ENCODE measurements around the gene PNPLA3. TPM values are rescaled to one million over a fixed set of nuclear protein-coding genes. Genes with fewer than 3 reads are reported as not detected.
"Not testable (repeated sequence)": the region's sequence is repeated elsewhere in the genome, so short reads cannot be mapped to it uniquely, and the experiment has no call there.

The PNPLA3 gene
- polyA plus RNA-seq, 4 donors = 0.94 to 1.8 (median 1.5) TPM

DNA sequence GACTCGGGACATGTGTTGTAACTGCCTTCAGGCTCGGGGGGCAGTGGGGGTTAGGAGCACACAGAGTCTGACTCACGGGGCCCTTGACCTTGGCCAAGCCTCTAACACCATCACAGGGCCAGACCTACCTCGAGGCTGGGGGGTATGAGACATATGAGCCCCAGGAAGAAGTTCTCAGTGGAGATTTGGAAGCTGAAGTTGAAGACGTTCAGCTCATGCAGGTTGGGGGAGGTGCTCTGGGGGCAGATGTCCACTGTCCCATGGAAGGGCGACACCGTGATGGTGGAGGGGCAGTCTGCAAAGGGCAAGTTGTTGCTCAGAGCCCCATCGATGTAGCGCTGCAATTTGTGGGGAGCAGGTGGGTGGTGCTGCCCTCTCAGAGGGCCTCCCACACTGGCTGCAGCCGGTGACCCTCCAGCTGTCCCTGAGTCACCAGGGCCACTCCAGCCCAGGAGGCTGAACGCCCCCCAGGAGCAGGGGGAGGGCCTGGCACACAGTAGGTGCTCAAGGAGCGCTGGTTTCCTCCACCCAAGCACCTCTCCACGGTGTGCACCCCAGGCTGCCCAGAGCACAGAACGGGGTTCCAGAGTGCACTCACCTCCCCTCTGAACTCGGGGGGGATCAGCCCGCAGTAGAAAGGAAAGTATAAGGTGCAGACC lies 34.3 kb upstream of the PNPLA3 start:
- DNase-seq (ENCODE audit: low read depth in 4 of 4, low spot score in 3 of 4) = no peak

DNA sequence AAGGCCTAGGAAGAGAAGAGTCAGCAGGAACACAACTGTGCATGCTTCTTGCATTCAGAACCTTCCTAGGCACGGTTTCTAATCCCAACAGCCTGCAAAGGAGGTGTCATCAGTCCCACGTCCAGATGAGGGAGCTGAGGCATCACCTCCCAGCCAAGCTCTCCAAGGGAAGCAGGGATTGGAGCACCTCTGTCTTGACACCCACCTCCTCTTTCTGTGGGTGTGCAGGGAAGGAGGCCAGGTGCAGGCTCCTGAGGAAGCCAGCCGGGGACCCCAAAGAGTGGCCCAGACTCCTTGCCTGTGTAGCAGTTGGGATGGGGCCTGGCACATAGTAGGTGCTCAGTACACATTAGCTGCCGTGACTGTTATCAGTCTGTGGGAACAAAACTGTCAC lies 33.7 kb upstream of the PNPLA3 start:
- no peak for DNase-seq (ENCODE audit: low read depth in 4 of 4, low spot score in 3 of 4)

DNA sequence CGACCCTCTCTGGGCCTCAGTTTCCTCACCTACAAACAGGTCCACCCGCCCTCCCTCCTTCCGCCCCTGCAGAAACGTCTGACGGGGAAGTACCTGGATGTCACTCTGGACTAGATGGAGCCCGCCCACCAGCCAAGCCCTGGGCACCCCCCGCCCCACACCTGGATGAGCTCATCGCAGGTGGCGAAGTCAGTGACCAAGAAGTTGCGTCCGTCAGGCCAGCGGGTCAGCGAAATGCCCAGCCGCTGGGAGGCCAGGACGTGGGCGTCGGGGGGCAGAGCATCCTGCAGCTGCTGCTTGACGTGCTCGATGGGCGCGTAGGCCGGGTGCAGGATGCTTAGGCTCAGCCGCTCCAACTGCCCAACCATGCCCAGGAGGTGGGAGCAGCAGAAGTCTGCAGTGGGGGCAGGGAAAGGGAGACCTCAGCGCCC lies 32.7 kb upstream of the PNPLA3 start:
- DNase-seq (ENCODE audit: low read depth in 4 of 4, low spot score in 3 of 4) = no peak

DNA sequence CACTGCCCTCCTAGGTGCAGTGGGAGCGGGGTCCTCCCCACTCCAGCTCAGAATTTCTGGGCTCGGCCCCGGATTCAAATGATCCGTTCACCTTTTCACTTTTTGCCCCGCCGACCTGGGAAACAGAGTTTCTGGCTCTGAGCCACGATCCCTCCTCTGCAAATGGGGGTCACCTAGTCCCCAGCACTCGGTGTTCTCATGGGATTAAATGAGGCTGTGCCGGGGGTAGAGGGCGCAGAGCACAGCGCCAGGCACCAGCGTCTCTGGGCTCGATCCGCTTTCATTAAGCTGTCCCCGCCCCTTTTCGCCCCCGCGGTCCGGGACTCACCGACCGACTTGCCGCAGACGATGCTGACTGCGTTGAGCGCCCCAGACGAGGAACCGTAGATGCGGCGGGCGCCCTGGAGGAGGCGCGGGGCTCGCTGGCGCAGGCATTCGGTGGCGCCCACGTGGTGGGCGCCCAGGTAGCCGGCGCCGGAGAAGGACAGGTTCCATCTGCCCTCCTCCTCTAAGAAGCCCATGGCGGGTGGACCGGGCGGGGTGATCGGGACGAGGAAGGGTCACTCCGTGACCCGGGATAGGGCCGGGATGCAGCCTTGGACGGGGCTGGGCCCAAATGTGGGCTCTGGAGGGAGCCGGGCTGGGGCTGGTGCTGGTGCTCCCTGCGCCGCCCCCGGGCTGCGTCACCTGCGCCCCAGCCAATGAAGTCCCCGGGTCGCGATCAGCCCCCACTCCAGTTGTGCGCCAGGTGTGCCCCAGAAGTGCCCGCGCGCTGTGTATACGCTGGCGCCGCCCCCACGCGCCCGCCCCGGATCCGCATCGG lies 32.0 kb upstream of the PNPLA3 start, which contains the start of gene PNPLA5:
TSS of gene PNPLA5 (minus strand) at position 654 of the 823 bp plus-strand sequence. CDS start at position 521, 133 bp downstream.
- DNase-seq (ENCODE audit: low read depth in 4 of 4, low spot score in 3 of 4) = no peak

DNA sequence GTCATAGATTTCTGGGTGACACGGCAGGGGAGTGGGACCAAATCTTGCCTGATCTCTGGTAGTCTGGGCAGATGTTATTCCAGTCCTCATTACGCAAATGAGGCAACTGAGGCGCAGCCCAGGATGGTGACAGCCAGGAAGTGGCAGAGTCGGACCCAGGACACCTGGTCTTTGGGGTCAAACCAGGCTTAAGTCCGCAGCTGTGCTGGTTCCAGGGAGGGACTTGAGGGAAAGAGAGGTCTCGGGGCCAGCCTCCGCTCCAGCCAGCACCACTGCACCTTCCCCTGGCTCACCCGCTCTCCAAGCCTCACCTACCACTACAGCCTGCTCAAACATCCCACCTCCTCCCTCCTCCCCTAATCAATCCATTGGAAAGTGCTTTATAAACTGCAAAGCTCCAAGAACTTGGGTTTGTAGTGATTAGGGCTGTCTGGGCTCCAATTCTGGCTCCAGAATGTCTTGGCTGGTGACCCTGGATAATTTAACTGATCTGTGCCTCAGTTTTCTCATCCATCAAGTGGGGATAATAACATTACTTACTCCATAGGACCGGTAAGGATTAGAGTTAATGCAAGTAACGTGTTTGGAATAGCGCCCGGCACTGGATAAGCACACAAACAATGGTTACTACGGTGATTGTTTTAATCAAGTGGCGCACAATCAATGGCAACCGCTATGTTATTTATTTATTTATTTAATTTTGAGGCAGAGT lies 31.3 kb upstream of the PNPLA3 start:
- no peak for DNase-seq (ENCODE audit: low read depth in 4 of 4, low spot score in 3 of 4)

DNA sequence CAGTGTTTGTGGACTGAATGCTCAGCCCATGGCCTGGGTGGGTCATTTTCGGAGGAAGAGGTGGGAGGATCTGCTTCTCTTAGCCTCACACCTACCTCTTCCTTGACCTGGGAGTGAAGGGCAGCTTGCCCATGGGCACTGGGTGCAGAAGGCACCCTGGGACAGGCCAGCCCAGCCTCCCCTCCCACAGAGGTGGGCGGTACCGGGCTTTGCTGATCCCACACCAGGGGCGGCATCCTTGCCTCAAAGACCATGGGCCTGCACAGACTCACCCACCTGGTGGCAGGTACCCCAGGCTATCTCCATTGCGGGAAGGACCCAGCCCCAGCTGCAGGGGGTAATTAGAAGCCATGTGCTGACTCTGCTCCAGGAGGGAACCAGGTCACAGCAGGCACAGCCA lies 30.3 kb upstream of the PNPLA3 start:
- DNase-seq (ENCODE audit: low read depth in 4 of 4, low spot score in 3 of 4) = no peak

DNA sequence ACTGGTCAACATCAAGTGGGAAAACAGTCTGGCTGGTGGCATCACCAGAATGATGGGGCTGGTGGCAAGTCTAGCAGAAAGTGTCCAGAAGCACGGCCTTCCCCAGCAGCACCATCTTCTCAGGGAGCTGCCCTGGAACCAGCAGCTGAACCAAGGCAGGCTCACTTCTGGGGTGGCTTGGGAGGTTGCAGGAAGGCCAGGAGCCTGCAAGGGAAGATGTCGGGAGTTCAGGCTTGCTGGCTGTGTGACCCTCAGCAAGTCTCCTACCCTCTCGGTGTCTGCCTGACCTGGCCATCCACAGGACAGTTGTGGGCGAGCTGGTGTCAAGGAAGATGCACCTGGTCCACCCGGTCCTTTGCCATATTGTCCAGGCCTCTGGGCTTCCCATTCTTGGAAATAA lies 29.5 kb upstream of the PNPLA3 start:
- DNase-seq (ENCODE audit: low read depth in 4 of 4, low spot score in 3 of 4) = no peak

DNA sequence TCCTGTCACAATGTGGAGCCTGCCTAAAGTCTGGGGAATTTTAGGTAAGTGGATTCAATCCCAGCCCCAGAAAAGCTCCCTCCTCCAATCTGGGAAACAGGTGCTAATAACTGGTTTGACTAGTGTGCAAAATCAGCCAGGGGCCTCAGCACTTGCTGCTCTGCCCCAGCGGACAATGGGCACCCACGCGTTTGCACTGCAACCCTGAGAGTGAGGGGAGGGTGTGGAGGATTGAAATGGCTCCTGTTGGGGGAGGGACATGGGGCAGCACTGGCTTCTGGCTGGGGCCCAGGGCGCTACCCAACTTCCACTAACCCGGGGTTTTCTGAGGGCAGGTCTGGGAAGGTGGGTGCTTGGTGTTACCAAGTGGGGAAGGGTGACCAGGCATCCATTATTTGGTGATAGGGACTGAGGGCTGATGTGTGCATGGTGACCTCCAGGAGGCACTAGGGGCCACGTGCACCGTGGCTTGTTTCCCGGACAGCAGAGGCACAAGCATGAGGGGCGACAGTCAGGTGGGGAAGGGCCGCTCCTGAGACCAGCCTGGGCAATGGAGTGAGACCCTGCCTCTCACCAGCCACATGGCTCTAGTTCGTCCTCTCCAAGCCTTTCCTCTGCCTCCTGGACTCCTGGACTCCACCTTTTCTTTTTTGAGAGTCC lies 27.5 kb upstream of the PNPLA3 start:
- DNase-seq (ENCODE audit: low read depth in 4 of 4, low spot score in 3 of 4) = no peak

DNA sequence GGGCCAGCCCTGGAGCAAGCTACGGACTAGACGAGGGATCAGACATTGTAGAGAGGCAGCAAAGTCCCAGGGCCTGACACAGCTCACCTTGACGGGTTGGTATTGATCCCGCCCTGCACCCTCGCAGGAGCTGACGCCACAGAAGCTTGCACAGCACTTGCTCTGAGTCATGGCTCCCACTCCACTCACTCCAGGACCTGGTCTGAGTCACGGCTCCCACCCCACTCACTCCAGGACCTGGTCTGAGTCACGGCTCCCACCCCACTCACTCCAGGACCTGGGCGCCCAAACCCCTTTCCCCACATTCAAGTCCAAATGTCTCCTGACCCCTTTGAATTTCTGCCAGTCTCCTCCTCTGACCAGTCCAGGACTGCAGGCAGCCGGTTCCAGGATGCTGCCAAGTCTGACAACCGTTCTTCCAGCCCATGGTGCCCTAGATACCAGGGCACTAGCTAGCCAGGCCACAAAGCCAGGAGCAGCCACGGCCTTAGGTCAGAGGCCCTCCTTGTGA lies 25.8 kb upstream of the PNPLA3 start:
- no peak for DNase-seq (ENCODE audit: low read depth in 4 of 4, low spot score in 3 of 4)

DNA sequence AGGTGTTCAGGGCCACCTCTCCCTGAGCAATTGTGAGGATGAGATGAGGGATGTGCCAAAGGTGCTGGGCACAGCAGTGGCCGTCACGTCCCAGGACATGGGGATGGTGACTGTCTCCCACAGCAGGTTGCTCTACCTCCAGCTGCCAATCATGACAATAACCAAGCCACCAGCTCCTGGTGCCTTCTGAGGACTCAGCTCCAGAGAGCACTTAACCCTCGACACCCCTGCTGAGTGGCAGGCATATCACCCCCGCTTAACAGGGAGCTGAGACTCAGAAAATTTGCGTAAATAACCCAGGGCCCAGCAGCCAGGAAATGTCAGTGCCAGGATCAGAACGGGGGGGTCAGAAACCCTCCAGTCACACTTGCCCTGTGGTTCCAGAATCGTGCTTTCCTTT lies 23.4 kb upstream of the PNPLA3 start:
- DNase-seq (ENCODE audit: low read depth in 4 of 4, low spot score in 3 of 4) = no peak

DNA sequence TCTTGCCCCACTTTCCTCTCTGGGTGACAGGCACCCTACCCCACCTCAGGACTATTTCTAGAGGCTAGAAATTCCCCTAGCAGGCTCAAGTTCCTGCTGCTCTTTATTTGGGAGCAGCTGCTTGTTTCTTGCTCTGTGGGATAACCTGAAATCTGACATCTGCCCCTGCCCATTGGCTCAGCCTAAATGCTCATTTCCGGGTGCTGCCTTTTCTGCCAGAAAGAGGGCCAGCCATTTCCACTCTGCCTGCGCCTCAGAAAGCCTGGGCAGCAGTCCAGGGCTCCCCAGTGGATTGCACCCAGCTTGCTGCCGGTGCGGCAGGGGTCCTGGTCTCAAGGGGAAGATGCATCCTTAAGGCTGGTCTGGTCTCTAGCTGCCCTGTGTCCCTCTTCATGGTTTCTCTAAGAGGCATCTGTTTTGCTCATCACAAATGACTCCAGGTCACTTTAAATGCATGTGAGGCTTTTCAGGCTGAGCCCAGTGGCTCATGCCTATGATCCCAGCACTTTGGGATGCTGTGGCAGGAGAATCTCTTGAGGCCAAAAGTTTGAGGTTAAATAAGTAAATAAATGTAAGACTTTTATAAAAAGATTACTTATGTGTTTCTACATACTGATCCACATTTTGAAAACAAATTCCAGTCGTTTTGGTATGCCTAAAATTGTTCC lies 21.5 kb upstream of the PNPLA3 start:
- no peak for DNase-seq (ENCODE audit: low read depth in 4 of 4, low spot score in 3 of 4)

DNA sequence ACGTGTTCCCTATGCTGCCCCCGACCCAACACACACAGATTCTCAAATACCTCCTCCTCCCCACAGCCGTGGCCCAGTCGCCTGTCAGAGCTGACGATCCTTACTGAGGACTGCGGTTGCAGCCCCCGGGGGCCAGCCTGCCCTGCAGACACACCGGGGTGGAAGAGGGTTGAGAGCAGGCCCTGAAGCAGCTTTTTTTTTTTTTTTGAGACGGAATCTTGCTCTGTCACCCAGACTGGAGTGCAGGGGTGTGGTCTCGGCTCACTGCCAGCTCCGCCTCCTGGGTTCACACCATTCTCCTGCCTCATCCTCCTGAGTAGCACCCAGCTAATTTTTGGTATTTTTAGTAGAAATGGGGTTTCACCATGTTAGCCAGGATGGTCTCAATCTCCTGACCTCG lies 20.6 kb upstream of the PNPLA3 start:
- not testable (repeated sequence) for DNase-seq (ENCODE audit: low read depth in 4 of 4, low spot score in 3 of 4)

DNA sequence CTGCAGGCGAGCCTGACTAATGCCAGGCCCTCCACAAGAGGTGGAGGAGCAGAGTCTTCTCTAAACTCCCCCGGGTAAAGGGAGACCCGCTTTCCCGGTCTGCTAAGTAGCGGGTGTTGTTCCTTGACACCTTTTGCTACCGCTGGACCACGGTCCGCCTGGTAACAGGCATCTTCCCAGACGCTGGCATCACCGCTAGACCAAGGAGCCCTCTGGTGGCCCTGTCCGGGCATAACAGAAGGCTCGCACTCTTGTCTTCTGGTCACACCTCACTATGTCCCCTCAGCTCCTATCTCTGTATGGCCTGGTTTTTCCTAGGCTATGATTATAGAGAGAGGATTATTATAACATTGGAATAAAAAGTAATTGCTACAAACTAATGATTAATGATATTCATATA lies 19.2 kb upstream of the PNPLA3 start:
- DNase-seq (ENCODE audit: low read depth in 4 of 4, low spot score in 3 of 4) = not testable (repeated sequence)

DNA sequence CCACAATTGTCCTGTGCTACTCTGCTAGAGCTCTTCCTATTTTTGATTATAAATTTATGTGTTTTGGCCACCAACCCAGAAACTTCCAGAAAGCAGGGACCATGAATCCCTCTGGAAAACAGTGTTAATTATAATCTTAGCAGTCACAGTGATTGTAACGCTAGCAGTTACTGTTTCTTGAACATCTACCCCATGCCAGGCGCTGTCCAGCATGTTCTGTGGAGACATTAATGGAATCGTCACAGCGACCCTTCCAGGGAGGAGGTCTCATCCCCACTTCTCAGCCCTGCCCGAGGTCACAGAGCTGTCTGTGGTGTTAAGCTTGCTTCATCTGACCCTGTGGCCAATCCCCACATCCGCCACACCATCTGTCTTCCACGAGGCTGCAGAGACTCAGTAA lies 17.9 kb upstream of the PNPLA3 start:
- DNase-seq (ENCODE audit: low read depth in 4 of 4, low spot score in 3 of 4) = no peak

DNA sequence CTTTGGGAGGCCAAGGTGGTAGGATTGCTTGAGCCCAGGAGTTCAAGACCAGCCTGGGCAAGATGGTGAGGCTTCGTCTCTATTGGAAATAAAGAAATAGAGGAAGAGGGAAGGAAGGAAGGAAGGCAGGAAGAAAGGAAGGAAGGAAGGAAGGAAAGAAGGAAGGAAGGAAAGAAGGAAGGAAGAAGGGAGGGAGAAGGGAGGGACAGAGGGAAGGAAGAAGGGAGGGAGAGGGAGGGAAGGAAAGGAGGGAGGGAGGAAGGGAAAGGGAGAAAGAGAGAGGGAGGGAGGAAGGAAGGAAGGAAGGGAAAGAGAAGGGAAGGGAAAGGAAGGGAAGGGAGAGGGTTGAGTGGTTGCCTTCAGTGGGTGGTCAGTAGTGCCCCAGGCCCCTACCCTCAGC lies 13.9 kb upstream of the PNPLA3 start:
- DNase-seq (ENCODE audit: low read depth in 4 of 4, low spot score in 3 of 4) = no peak

DNA sequence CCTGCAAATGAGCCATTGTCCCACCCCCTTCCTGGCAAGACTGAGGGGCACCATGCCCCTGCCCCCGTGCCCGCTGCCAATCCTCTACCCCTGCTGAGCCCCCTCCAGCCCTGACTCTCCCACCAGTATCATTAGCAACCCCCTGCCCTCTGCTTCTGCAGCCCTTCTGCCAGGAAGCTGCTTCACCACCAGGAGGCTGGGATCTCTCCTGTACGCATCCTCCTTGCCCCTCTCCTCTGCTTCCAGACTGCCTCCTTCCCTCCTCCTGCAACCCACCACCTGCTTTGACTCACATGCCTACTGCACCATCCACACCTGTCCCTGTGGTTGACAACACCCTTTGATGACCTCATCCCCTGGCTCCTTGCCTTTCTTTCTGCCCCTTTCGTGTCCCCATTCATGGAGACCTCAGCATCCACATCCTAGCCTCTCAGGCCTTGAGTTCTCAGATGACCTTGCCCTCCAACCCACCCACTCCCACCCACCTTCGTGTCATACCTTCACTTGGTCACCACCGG lies 13.4 kb upstream of the PNPLA3 start:
- no peak for DNase-seq (ENCODE audit: low read depth in 4 of 4, low spot score in 3 of 4)

DNA sequence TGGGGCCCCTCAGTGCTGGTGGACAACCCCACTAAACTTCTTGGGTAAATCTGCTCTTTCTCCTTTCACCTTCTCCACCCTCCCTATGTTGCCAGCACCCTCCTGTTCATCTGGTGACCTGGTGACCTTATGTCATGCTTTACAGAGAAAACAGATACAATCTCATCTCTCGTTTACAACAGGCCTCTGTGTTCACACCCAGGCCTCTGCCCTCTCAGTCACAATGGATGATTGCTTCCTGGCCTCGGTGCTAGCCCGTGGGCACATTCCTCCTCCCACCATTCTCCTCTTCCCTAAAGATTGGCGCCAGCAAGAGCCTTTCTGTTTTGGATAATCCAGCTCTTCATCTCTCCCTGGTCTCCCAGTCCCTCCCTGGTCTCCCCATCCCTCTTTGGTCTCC lies 12.3 kb upstream of the PNPLA3 start:
- DNase-seq (ENCODE audit: low read depth in 4 of 4, low spot score in 3 of 4) = no peak

DNA sequence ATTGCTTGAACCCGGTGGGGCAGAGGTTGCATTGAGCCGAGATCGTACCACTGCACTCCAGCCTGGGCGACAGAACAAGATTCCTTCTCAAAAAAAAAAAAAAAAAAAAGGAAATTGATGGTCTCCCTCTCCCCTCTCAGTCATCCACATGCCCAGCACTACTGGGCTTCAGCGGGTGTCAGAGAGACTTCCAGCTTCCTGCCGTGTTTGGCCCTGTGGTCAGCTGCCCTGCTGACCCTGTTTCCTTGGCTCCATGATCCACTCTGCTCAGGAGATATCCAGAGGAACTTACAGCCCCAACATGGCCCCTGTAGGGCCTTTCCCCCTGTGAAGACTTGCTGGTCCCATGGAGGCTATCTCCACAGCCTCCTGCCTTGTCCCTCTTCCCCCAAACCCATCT lies 6.1 kb upstream of the PNPLA3 start:
- DNase-seq (ENCODE audit: low read depth in 4 of 4, low spot score in 3 of 4) = no peak

DNA sequence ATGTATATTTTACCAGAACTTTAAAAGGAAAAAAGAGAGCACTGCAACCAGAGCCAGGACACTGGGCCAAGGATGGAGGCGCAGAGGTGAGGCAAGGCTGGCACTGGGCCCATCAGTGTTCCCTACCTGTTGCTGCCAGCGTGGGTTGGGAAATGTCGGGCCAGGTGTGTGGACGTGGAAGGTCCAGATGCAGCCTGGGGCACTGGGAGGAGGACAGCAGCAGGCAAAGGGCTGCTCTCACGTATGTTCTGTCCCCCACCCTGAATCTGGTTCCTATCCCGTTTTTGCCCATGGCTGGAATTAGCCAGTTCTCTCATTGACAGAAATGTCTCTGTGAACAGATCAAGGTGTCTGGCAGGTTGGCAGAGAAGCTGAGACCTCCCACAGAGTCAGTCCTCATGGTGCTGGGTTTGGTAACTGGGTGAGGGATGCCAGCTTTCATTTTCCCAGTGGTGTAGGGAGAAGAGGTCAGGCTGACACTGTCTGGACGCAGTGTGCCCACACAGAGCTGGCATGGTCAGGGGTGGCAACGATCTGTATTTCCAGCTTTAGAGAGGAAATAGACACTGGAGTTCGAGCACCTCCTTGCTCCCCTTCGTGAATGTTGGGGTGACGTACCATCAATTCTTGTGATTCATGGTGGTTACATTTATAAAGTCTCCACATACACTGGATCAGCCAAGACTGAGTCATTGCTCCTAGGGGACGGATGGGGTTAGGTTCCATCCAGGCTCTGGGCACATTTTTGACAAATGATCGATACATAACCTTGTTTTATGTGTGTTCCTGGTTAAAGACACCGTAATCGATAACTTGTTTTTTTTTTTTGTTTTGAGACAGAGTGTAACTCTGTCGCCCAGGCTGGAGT lies 4.3 kb upstream of the PNPLA3 start:
- no peak for DNase-seq (ENCODE audit: low read depth in 4 of 4, low spot score in 3 of 4)

Measured in left renal pelvis (tissue), 4 donors.